Adrenal gland (tissue), 5 donors: ENCODE results near the gene CHKA.

ENCODE experiments used
- POLR2A ChIP-seq, 2 donors: fragments of 450-650 bp; IDR thresholded peaks; one replicate each; pipeline ENCODE4 v1.6.1; 2017; ENCODE audit warnings: antibody characterized with exemption in 2 of 2, mild to moderate bottlenecking in 2 of 2, moderate library complexity in 1 of 2
- TF ChIP-seq, protein P1 (sequence below), 6 experiments: fragments of 450-650 bp in 4 of 6; fragments of 200-600 bp in 2 of 6; sonication (generic) in 1 of 6; IDR thresholded peaks; 1 replicate in 5 of 6; 2 replicates in 1 of 6; pipeline versions ENCODE4 v1.5.1 to v1.8.0; 2016 to 2021; ENCODE audit warnings: antibody characterized with exemption in 6 of 6, mild to moderate bottlenecking in 2 of 6, moderate library complexity in 1 of 6
- donor health status: DM: no; HTN: no; CAD: no.

DNA sequence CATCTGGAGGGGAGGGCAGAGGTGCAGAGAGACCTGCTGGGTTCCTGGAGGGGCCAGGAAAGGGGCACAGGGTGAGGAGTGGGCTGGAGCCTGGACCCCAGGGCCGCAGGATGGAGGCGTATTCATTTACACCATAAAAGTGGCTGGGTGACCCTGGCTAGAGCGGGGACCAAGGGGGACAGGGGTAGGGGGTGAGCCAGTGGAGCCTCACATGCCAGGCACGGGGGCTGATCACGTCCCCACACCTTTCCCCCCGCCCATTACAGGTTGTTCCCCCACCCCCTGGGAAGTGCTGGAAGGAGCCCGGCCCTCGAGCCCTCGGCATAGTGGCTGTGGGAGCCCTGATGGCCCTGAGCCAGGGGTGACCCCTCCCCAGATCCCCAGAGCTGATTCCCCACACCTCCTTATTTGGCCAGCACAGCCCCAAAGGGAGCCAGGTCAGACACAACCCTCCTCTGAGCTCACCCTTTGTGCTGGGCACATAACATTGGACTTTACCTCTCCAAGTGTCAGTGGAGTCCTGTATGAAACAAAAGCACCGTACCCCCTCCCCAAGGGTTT lies 81.6 kb downstream of the CHKA start:
- TF ChIP-seq, protein P1, sequence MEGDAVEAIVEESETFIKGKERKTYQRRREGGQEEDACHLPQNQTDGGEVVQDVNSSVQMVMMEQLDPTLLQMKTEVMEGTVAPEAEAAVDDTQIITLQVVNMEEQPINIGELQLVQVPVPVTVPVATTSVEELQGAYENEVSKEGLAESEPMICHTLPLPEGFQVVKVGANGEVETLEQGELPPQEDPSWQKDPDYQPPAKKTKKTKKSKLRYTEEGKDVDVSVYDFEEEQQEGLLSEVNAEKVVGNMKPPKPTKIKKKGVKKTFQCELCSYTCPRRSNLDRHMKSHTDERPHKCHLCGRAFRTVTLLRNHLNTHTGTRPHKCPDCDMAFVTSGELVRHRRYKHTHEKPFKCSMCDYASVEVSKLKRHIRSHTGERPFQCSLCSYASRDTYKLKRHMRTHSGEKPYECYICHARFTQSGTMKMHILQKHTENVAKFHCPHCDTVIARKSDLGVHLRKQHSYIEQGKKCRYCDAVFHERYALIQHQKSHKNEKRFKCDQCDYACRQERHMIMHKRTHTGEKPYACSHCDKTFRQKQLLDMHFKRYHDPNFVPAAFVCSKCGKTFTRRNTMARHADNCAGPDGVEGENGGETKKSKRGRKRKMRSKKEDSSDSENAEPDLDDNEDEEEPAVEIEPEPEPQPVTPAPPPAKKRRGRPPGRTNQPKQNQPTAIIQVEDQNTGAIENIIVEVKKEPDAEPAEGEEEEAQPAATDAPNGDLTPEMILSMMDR (IDR thresholded peaks at IDR 0.05), result no peak
- no peak for TF ChIP-seq POLR2A (IDR thresholded peaks at IDR 0.05)
